Ishikawa (cell line): ENCODE measurements around the gene FOXA2.

Experiments used
- EGR1 ChIP-seq: IDR thresholded peaks from 2 replicates; pipeline ENCODE4 v1.6.1; 2012
- EP300 ChIP-seq: IDR thresholded peaks from 2 replicates; pipeline ENCODE4 v1.6.1; 2012; ENCODE audit warnings: borderline replicate concordance
- TEAD4 ChIP-seq: IDR thresholded peaks from 2 replicates; pipeline ENCODE4 v1.6.1; 2012
- USF1 ChIP-seq: IDR thresholded peaks from 2 replicates; pipeline ENCODE4 v1.6.1; 2012
- ZBTB7A ChIP-seq: IDR thresholded peaks from 2 replicates; pipeline ENCODE4 v1.6.1; 2012; ENCODE audit warnings: low read depth

DNA sequence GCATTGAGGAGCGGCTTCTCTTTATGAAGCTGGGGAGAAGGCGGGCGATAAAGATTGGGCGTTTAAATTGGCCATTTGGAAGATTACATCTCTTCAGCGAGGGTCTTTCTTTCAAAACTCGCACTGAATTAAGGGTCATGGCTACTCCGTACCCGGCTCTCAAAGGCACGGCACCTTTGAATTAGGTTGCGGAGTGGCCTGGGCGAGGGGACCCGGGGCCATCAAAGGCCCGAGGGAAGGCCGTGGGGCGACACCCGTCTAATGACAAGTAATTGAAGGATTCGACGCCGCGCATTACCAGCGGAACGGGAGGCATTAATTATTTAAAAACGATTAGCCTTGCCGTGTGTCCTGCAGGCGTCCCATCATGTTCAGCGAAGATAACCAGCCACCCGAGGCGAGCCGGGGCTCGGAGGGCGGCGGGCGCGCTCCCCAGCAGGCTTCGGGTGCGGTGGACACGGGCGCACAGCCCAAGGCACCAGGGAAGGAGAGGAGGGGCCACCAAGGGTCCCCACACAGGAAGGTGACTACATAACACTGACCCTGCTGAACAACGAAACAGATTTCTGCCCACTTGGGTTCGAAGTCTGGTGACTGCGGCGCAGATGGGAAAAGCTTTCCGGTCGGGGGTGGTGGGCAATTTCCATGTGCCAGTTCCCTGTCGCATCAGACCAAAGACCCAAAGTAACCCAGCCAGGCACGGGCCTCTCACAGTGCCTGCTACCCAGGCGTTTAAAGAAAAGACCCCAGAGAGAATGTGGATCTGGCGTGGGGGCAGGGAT, 7.4 kb downstream of the FOXA2 start:
- TF ChIP-seq TEAD4 (no peak), USF1 (no peak), EP300 (no peak), EGR1 (no peak), ZBTB7A (no peak)
